ENCODE measurements around the gene RPL26.

RPL26 gene

GRCh38 chr17:8419305-8419704, 36.3 kb upstream of the RPL26 start:
- no peak for DNase-seq (ENCODE audit: low read depth)

GRCh38 chr17:8418471-8418870, 35.5 kb upstream of the RPL26 start:
- no peak for DNase-seq (ENCODE audit: low read depth)
- TF ChIP-seq, protein P1, sequence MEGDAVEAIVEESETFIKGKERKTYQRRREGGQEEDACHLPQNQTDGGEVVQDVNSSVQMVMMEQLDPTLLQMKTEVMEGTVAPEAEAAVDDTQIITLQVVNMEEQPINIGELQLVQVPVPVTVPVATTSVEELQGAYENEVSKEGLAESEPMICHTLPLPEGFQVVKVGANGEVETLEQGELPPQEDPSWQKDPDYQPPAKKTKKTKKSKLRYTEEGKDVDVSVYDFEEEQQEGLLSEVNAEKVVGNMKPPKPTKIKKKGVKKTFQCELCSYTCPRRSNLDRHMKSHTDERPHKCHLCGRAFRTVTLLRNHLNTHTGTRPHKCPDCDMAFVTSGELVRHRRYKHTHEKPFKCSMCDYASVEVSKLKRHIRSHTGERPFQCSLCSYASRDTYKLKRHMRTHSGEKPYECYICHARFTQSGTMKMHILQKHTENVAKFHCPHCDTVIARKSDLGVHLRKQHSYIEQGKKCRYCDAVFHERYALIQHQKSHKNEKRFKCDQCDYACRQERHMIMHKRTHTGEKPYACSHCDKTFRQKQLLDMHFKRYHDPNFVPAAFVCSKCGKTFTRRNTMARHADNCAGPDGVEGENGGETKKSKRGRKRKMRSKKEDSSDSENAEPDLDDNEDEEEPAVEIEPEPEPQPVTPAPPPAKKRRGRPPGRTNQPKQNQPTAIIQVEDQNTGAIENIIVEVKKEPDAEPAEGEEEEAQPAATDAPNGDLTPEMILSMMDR (IDR thresholded peaks at IDR 0.05; ENCODE audit: low read depth, low read length, missing control alignments), result no peak

More at GRCh38 chr17:8419305-8419704, 36.3 kb upstream of the RPL26 start:
- H3K4me3 ChIP-seq (ENCODE audit: low read depth, low read length), result no peak overlapping the region
- TF ChIP-seq, protein P1 (IDR thresholded peaks at IDR 0.05; ENCODE audit: low read depth, low read length, missing control alignments), result no peak

GRCh38 chr17:8417806-8418205, 34.8 kb upstream of the RPL26 start:
- no peak for DNase-seq (ENCODE audit: low read depth)
- no peak overlapping the region for H3K4me3 ChIP-seq (ENCODE audit: low read depth, low read length)
- TF ChIP-seq, protein P1 (IDR thresholded peaks at IDR 0.05; ENCODE audit: low read depth, low read length, missing control alignments), result no peak

More at GRCh38 chr17:8418471-8418870, 35.5 kb upstream of the RPL26 start:
- no peak overlapping the region for H3K4me3 ChIP-seq (ENCODE audit: low read depth, low read length)

- no peak overlapping the region for H3K4me3 ChIP-seq (ENCODE audit: low read depth, low read length)
Measured at GRCh38 chr17:8413938-8414337, 30.9 kb upstream of the RPL26 start.

DNA sequence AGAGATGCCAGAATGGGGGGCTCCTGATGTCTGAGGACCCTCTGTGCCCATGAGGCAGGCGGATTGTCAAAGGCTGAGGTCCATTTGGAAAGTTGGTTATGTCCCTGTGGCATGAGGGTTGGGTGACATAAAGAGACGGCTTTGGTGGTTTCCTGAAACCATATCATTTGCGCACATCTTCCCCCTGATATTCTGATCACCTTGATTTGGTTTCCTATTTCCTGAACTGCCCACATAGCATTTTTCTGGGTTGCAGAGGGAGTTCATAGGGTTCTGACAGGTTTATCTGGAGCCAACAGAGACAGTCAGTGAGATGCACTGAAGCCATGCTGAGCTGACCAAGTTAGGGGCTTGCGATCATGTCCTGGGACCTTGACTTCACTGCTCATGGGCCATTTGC, 30.3 kb upstream of the RPL26 start:
- no peak overlapping the region for H3K4me3 ChIP-seq (ENCODE audit: low read depth, low read length)
- TF ChIP-seq, protein P1 (IDR thresholded peaks at IDR 0.05; ENCODE audit: low read depth, low read length, missing control alignments), result no peak
- no peak for DNase-seq (ENCODE audit: low read depth)

More at GRCh38 chr17:8413938-8414337, 30.9 kb upstream of the RPL26 start:
- DNase-seq (ENCODE audit: low read depth), result no peak
- TF ChIP-seq, protein P1 (IDR thresholded peaks at IDR 0.05; ENCODE audit: low read depth, low read length, missing control alignments), result no peak

DNA sequence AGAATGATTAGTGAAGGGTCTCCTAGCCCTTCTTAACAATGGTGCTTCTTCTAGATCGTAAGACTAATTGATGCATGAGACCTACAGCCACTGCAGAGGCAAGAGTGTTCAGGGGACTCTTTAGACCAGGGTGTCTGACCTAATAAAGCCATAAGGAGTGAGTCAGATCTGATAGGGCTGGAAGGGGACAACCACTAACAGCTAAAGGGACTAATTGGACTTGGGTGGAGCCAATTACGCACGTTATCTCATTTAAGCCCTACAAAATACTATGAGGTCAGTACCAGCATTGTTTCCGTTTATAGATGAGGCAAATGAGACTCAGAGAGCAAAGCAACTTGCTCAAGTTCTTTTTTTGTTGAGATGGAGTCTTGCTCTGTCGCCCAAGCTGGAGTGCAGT, 29.1 kb upstream of the RPL26 start:
- DNase-seq (ENCODE audit: low read depth), result no peak
- TF ChIP-seq, protein P1 (IDR thresholded peaks at IDR 0.05; ENCODE audit: low read depth, low read length, missing control alignments), result no peak
- no peak overlapping the region for H3K4me3 ChIP-seq (ENCODE audit: low read depth, low read length)

DNA sequence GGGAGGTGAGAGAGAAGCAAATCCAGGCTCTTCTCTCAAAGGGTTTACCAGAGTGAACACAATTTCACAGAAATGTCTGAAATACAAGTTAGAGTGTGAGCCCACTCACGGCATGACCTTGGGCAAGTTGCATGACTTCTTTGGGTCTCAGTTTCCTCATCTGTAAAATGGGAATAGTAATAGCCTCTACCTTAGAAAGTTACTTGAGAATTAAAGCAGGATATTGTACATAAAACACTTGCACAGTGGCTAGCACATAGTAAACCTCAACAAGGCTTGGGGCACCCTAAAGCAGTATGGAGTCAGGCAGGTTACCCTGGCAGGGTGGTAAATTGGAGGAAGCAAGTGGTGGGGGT, 27.9 kb upstream of the RPL26 start:
- TF ChIP-seq, protein P1 (IDR thresholded peaks at IDR 0.05; ENCODE audit: low read depth, low read length, missing control alignments), result no peak
- H3K4me3 ChIP-seq (ENCODE audit: low read depth, low read length), result no peak overlapping the region
- DNase-seq (ENCODE audit: low read depth), result no peak
